Effector CD8-positive, alpha-beta T cell (primary cell): Measurements from ENCODE around the gene GYPE.
"Not testable (repeated sequence)": the region's sequence is repeated elsewhere in the genome, so short reads cannot be mapped to it uniquely, and the experiment has no call there.

Source experiments
- DNase-seq: peaks from one replicate; lab custom pipeline; 2025; lab: John Stamatoyannopoulos, UW
- total RNA-seq, 4 experiments: gene quantifications; one replicate each; lab custom pipeline; 2026; lab: John Stamatoyannopoulos, UW

GYPE gene
- total RNA-seq = 0 to 3.0 (median 0.48) reads per million in 4 experiments

GRCh38 chr4:143905440-143905839, at the start of gene GYPE:
GYPE (minus strand) TSS chr4:143905559; CDS start chr4:143905507, 52 bp downstream.
- DNase-seq = not testable (repeated sequence)

- DNase-seq = not testable (repeated sequence)
Observed at GRCh38 chr4:143951458-143951972, 46.2 kb upstream of the GYPE start.

GRCh38 chr4:143950967-143951366, 45.6 kb upstream of the GYPE start:
- not testable (repeated sequence) for DNase-seq

DNA sequence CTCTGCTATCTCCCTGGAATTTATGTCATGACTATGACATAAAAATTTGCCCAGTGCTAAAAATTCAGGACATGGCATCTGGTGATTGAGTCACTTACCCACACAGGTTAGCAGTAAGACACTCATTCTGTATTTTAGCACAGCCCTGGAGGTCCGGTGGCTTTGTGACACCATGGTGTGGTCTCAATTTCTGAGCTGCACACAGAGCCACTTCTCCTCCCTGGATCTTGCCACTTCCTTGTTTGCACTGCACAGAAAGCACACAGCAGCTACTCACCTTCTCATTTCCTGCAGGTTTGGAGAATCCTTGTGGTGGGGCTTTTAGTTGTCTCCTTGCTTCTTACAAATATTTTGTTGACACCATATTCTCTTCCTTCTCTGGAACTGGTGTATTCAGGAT, 44.8 kb upstream of the GYPE start:
- DNase-seq = not testable (repeated sequence)

GRCh38 chr4:143947493-143947892, 42.1 kb upstream of the GYPE start:
- DNase-seq = not testable (repeated sequence)

- not testable (repeated sequence) for DNase-seq
Observed at GRCh38 chr4:143940708-143941107, 35.3 kb upstream of the GYPE start.

DNA sequence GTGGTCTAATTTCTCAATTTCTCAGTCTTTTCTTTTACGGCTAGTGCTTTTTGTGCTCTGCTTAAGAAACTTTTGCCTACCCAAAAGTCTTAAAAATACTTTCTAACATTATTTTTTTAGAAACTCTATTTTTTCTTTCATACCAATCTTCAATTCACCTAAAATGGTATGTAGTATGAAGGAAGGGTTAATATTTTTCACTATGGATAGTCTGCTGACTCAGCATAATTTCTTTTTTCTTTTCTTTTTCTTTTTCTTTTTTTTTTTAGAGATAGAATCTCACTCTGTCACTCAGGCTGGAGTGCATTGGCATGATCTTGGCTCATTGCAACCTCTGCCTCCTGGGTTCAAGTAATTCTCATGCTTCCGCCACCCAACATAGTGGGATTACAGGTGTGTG, 34.2 kb upstream of the GYPE start:
- DNase-seq = no peak

GRCh38 chr4:143938890-143939289, 33.5 kb upstream of the GYPE start:
- not testable (repeated sequence) for DNase-seq

GRCh38 chr4:143921181-143921580, 15.8 kb upstream of the GYPE start:
- no peak for DNase-seq

- DNase-seq = not testable (repeated sequence)
Observed at GRCh38 chr4:143916485-143916884, 11.1 kb upstream of the GYPE start.

DNA sequence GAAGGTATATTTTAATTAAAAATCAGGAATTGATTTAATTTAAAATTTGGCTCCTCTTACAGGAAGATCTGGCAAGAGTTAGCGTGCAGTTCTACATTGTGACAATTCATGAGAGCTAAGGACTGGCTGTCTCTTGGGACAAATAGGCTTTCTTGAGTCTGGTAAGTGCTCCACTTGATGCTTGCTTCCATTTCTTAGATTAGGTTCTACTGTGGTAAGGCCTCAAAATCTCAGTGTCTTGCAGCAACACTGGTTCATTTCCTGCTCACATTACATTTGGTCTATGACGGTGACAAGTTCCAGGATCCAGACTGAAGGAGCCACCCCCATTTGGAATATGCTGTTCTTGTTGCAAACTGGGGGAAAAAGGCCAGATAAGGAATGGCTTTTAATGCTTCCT, 7.1 kb upstream of the GYPE start:
- DNase-seq = not testable (repeated sequence)

DNA sequence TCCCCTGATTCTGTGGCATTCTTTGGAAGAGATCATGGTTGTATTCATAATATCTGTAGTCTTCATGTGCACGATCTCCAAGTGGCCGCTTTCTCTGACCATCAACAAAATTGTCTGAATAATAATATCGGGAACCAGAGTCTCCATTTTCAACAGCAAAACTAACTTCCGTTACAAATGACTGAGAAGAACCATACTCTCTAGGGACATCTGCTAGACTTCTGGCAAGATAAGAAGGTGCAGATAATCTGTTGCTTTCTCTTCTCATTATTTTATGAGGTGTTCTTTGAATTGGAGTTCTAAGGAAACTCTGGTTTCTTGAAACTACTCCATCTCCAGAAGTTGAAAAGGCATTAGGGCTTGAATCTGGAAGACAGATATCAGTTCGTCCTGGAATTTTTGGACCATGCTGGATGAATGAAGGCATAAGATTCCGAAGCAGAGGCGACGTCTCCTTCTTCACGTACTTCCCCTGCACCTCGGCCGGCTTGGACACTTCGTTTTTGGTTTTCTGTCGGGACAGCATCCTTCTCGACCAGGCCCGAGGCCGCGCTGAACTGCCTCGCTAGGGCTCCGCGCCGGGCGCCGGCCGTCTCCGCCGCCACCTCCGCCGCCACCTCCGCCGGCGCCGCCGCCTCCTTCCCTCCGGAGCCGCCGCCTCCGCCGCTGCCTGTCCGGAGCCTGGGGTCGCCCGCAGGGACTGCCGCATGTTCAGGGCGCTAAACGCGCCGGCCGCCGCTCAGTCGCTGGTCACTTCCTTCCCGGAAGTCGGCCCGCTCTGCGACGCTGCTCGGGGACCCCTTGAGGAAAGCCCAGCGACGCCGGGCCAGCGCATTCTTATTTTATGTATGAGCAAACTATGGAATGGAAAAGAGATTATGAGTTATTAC, 6.4 kb upstream of the GYPE start:
- not testable (repeated sequence) for DNase-seq

DNA sequence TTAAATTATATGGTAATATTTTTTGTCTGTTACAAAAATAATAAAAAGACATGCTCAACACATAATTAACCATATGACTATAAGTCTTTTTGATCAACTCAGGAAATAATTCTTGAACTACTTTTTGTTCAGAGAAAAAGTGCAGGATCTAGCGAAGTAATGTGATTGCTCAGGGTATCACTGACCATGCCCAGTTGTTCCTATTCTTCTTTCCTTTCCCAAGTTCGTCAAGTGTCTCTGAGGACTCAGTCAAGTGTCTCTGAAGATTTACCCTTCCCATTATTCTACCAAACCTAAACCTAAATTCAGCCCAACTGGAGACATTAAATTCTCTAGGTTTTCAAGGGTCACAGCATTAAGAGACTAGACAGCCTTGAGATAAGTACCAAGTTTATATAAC, 5.5 kb upstream of the GYPE start:
- DNase-seq = not testable (repeated sequence)

DNA sequence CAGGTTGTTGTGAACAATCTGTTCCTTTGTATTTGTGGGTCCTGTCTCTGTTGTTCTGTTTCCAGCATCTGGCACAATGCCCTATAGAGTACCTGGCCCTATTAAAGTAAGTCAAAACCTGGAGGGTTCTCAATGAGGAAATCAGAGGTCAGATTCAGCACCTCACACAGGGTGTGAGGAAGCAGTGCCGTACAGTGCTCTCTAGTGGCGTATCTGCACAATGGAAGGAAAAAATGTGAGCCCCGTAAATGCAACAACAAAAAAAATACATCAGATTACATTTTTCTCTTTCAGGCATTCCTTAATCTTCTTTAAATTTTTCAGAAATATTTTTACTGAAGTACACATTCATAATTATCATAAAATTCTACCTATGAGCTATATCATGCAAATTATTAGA, 2.5 kb upstream of the GYPE start:
- not testable (repeated sequence) for DNase-seq

GRCh38 chr4:143904431-143904830, 928 bp downstream of the GYPE start:
- not testable (repeated sequence) for DNase-seq

GRCh38 chr4:143890323-143890722, 15.0 kb downstream of the GYPE start:
- DNase-seq = not testable (repeated sequence)

DNA sequence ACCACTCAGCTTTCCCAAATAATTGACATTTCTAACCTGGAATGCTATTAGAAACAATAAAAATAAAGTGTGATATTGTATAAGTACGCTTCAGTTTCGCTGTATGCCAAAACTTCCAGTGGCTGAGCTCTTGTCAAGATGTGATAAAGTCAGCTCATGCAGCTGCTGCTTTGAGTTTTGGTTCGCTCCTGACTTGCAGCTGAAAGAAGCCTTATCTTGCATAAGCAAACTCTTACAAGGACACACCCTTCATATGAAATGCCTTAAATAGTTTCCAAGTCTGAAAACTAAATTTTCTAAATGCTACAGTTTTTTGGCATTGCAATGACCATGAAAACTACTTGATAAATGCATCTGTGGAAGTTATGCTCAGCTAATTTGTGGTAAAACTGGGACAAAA, 17.2 kb downstream of the GYPE start:
- not testable (repeated sequence) for DNase-seq

GRCh38 chr4:143884965-143885364, 20.4 kb downstream of the GYPE start:
- not testable (repeated sequence) for DNase-seq

DNA sequence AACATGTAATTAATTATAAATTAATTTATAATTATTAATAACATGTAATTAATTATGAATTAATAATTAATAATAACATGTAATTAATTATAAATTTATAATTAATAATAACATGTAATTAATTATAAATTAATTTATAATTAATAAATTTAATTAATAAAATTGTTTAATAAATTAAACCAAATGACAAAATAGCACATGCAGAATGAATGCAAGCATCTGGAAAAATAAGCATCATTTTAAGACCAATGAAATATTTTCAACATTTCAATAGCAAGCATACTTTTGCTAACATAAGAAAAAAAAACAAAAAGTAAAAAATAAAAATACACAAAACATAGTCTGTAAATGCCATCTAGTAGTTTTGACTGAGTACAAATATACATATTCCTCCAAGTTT, 21.8 kb downstream of the GYPE start:
- no peak for DNase-seq

- no peak for DNase-seq
Observed at GRCh38 chr4:143882892-143883291, 22.5 kb downstream of the GYPE start.

DNA sequence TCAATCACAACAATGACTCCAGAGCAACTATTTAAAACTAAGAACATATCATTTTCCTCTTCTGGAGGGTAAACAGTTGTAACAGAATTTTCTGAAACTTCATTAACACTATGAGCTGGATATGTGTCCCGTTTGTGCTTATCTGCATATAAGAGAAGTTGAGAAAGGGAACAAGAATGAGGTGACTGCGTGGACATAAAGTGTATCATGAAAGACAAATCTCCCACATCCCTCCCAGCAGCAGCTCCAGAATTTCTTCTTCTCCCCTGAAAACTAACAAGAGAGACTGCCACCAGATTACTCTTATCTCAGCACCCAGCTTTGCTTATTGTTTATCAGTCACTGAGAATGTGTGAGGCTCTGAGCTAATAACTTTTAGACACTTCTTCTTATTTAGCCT, 25.8 kb downstream of the GYPE start:
- DNase-seq = not testable (repeated sequence)

- DNase-seq = not testable (repeated sequence)
Observed at GRCh38 chr4:143875357-143875756, 30.0 kb downstream of the GYPE start.
